ENCODE data around the gene NPPB. TPM values are rescaled to one million over a fixed set of nuclear protein-coding genes. Genes with fewer than 3 reads are reported as not detected.

The NPPB gene
- total and polyA plus RNA-seq, 2 experiments from 2014 or later = 0.95 TPM; not detected in 1

GRCh38 chr1:11839727-11840705 lies 18.7 kb downstream of the NPPB start:
- no peak for DNase-seq (ENCODE audit: low spot score)
- H3K4me1 Mint-ChIP-seq = no peaks in the 10 kb centered on the region; the same call in 2 of the 3 replicates
- Histone ChIP-seq H3K36me3 (ENCODE audit: insufficient read depth) (peaks cover 60% of the 10 kb centered on the region), H3K27me3 (ENCODE audit: insufficient read depth) (no peaks in the 10 kb centered on the region), H3F3A (replicated peaks; ENCODE audit: low read depth) (peaks cover 35% of the 10 kb centered on the region), H3K9me2 (ENCODE audit: insufficient read depth) (no peaks in the 10 kb centered on the region), H3K4me2 (no peak overlapping the region), H3K4me3 (no peak overlapping the region), H2AFZ (no peak overlapping the region), H3K27ac (ENCODE audit: low read depth) (no peak overlapping the region), H3K4me1 (ENCODE audit: insufficient read depth) (no peaks in the 10 kb centered on the region), H3K79me2 (replicated peaks; ENCODE audit: insufficient read depth) (no peaks in the 10 kb centered on the region), H4K20me1 (replicated peaks; ENCODE audit: insufficient read depth) (peaks cover 9% of the 10 kb centered on the region; the same call in 1 of the 2 replicates)
- H3K27ac Mint-ChIP-seq = no peak overlapping the region; the same call in 1 of the 2 replicates
- no peak for ATAC-seq
- no peak overlapping the region for H3K4me3 Mint-ChIP-seq
- peaks cover 11% of the 10 kb centered on the region for H3K27me3 Mint-ChIP-seq (ENCODE audit: insufficient read depth, low read depth, poor library complexity)
- peaks cover 81% of the 10 kb centered on the region for H3K36me3 Mint-ChIP-seq (ENCODE audit: low read depth)
- H3K9me3 Mint-ChIP-seq = no peaks in the 10 kb centered on the region
- TF ChIP-seq POLR2AphosphoS5 (IDR thresholded peaks at IDR 0.05; ENCODE audit: low read depth) (no peak), NANOG (IDR thresholded peaks at IDR 0.05; ENCODE audit: borderline replicate concordance) (no peak), EZH2phosphoT487 (IDR thresholded peaks at IDR 0.05; ENCODE audit: unreplicated experiment) (no peak), REST (IDR thresholded peaks at IDR 0.05; ENCODE audit: unreplicated experiment) (no peak), ZNF114 (CRISPR knock-in tag; IDR thresholded peaks at IDR 0.05) (no peak), STAT1 (IDR thresholded peaks at IDR 0.05; ENCODE audit: unreplicated experiment) (no peak), JUNB (IDR thresholded peaks at IDR 0.05; ENCODE audit: unreplicated experiment) (no peak), ZNF331 (CRISPR knock-in tag; IDR thresholded peaks at IDR 0.05; ENCODE audit: low read depth) (no peak), ETS1 (IDR thresholded peaks at IDR 0.05) (no peak), EZH2 (IDR thresholded peaks at IDR 0.05; ENCODE audit: low read depth, unreplicated experiment) (no peak), CREB1 (CRISPR knock-in tag; IDR thresholded peaks at IDR 0.05; ENCODE audit: low read depth) (no peak)
- TF ChIP-seq, protein P1, sequence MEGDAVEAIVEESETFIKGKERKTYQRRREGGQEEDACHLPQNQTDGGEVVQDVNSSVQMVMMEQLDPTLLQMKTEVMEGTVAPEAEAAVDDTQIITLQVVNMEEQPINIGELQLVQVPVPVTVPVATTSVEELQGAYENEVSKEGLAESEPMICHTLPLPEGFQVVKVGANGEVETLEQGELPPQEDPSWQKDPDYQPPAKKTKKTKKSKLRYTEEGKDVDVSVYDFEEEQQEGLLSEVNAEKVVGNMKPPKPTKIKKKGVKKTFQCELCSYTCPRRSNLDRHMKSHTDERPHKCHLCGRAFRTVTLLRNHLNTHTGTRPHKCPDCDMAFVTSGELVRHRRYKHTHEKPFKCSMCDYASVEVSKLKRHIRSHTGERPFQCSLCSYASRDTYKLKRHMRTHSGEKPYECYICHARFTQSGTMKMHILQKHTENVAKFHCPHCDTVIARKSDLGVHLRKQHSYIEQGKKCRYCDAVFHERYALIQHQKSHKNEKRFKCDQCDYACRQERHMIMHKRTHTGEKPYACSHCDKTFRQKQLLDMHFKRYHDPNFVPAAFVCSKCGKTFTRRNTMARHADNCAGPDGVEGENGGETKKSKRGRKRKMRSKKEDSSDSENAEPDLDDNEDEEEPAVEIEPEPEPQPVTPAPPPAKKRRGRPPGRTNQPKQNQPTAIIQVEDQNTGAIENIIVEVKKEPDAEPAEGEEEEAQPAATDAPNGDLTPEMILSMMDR (conservative IDR thresholded peaks at IDR 0.05; ENCODE audit: low read depth in 2 of 2) = no peak
- TF ChIP-seq, protein P2, sequence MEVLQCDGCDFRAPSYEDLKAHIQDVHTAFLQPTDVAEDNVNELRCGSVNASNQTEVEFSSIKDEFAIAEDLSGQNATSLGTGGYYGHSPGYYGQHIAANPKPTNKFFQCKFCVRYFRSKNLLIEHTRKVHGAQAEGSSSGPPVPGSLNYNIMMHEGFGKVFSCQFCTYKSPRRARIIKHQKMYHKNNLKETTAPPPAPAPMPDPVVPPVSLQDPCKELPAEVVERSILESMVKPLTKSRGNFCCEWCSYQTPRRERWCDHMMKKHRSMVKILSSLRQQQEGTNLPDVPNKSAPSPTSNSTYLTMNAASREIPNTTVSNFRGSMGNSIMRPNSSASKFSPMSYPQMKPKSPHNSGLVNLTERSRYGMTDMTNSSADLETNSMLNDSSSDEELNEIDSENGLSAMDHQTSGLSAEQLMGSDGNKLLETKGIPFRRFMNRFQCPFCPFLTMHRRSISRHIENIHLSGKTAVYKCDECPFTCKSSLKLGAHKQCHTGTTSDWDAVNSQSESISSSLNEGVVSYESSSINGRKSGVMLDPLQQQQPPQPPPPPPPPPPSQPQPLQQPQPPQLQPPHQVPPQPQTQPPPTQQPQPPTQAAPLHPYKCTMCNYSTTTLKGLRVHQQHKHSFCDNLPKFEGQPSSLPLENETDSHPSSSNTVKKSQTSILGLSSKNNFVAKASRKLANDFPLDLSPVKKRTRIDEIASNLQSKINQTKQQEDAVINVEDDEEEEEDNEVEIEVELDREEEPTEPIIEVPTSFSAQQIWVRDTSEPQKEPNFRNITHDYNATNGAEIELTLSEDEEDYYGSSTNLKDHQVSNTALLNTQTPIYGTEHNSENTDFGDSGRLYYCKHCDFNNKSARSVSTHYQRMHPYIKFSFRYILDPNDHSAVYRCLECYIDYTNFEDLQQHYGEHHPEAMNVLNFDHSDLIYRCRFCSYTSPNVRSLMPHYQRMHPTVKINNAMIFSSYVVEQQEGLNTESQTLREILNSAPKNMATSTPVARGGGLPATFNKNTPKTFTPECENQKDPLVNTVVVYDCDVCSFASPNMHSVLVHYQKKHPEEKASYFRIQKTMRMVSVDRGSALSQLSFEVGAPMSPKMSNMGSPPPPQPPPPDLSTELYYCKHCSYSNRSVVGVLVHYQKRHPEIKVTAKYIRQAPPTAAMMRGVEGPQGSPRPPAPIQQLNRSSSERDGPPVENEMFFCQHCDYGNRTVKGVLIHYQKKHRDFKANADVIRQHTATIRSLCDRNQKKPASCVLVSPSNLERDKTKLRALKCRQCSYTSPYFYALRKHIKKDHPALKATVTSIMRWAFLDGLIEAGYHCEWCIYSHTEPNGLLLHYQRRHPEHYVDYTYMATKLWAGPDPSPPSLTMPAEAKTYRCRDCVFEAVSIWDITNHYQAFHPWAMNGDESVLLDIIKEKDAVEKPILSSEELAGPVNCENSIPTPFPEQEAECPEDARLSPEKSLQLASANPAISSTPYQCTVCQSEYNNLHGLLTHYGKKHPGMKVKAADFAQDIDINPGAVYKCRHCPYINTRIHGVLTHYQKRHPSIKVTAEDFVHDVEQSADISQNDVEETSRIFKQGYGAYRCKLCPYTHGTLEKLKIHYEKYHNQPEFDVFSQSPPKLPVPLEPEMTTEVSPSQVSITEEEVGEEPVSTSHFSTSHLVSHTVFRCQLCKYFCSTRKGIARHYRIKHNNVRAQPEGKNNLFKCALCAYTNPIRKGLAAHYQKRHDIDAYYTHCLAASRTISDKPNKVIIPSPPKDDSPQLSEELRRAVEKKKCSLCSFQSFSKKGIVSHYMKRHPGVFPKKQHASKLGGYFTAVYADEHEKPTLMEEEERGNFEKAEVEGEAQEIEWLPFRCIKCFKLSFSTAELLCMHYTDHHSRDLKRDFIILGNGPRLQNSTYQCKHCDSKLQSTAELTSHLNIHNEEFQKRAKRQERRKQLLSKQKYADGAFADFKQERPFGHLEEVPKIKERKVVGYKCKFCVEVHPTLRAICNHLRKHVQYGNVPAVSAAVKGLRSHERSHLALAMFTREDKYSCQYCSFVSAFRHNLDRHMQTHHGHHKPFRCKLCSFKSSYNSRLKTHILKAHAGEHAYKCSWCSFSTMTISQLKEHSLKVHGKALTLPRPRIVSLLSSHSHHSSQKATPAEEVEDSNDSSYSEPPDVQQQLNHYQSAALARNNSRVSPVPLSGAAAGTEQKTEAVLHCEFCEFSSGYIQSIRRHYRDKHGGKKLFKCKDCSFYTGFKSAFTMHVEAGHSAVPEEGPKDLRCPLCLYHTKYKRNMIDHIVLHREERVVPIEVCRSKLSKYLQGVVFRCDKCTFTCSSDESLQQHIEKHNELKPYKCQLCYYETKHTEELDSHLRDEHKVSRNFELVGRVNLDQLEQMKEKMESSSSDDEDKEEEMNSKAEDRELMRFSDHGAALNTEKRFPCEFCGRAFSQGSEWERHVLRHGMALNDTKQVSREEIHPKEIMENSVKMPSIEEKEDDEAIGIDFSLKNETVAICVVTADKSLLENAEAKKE (CRISPR knock-in tag; IDR thresholded peaks at IDR 0.05) = no peak

Data from GM23338 (cell line).